Astrocyte (in vitro differentiated cells and primary cell): ENCODE measurements around the gene CLCN3. TPM values are rescaled to one million over a fixed set of nuclear protein-coding genes. Genes with fewer than 3 reads are reported as not detected.

ENCODE experiments used
- DNase-seq: peaks from one replicate; pipeline ENCODE4 v3.0.0-alpha.2; 2010; ENCODE audit warnings: low read depth
- FAIRE-seq: peaks from 2 replicates; lab custom pipeline; 2011; peaks lifted over from hg19 to GRCh38; lab: Jason Lieb, UNC
- H2AFZ ChIP-seq: 2 replicates; pipeline ENCODE4 v1.6.0; 2012; ENCODE audit warnings: low read depth, low read length, inconsistent platforms
- H3K27ac ChIP-seq: 2 replicates; pipeline ENCODE4 v1.5.1; 2011; ENCODE audit warnings: low read depth, low read length, inconsistent platforms
- H3K27me3 ChIP-seq: 2 replicates; pipeline ENCODE4 v1.6.0; 2011; ENCODE audit warnings: low read length, inconsistent platforms; ENCODE audit not compliant: insufficient read depth
- H3K36me3 ChIP-seq: 2 replicates; pipeline ENCODE4 v1.5.1; 2011; ENCODE audit warnings: low read length, inconsistent platforms; ENCODE audit not compliant: insufficient read depth
- H3K4me1 ChIP-seq: 2 replicates; pipeline ENCODE4 v1.5.1; 2011; ENCODE audit warnings: low read length, inconsistent platforms; ENCODE audit not compliant: insufficient read depth
- H3K4me2 ChIP-seq: 2 replicates; pipeline ENCODE4 v1.6.0; 2012; ENCODE audit warnings: low read length, inconsistent platforms
- H3K4me3 ChIP-seq: 2 replicates; pipeline ENCODE4 v1.5.1; 2011; ENCODE audit warnings: low read depth, mild to moderate bottlenecking, low read length, inconsistent platforms; ENCODE audit not compliant: insufficient read depth
- H3K79me2 ChIP-seq: 2 replicates; pipeline ENCODE4 v1.6.0; 2012; ENCODE audit warnings: mild to moderate bottlenecking, low read length, inconsistent platforms; ENCODE audit not compliant: insufficient read depth
- H3K9ac ChIP-seq: 2 replicates; pipeline ENCODE4 v1.6.0; 2012; ENCODE audit warnings: mild to moderate bottlenecking, low read length, inconsistent platforms
- H3K9me3 ChIP-seq: 2 replicates; pipeline ENCODE4 v1.5.1; 2012; ENCODE audit warnings: low read depth, mild to moderate bottlenecking, low read length, inconsistent platforms; ENCODE audit not compliant: insufficient read depth
- H4K20me1 ChIP-seq: 2 replicates; pipeline ENCODE4 v1.6.0; 2012; ENCODE audit warnings: low read length, inconsistent platforms; ENCODE audit not compliant: insufficient read depth
- H3K27ac Mint-ChIP-seq: one replicate; pipeline ENCODE4 v1.8.0; 2021; ENCODE audit warnings: mild to moderate bottlenecking, mixed read lengths; ENCODE audit not compliant: unreplicated experiment
- H3K27me3 Mint-ChIP-seq: one replicate; pipeline ENCODE4 v1.8.0; 2021; ENCODE audit warnings: low read depth, mixed read lengths; ENCODE audit not compliant: unreplicated experiment
- H3K36me3 Mint-ChIP-seq: one replicate; pipeline ENCODE4 v1.8.0; 2021; ENCODE audit warnings: low read depth, mixed read lengths; ENCODE audit not compliant: unreplicated experiment
- H3K4me1 Mint-ChIP-seq: one replicate; pipeline ENCODE4 v1.8.0; 2021; ENCODE audit warnings: low read depth, mixed read lengths; ENCODE audit not compliant: unreplicated experiment
- H3K4me3 Mint-ChIP-seq: one replicate; pipeline ENCODE4 v1.8.0; 2021; ENCODE audit warnings: mild to moderate bottlenecking, moderate library complexity, mixed read lengths; ENCODE audit not compliant: unreplicated experiment
- H3K9me3 Mint-ChIP-seq: one replicate; pipeline ENCODE4 v1.8.0; 2021; ENCODE audit warnings: mild to moderate bottlenecking, mixed read lengths; ENCODE audit not compliant: unreplicated experiment
- CTCF ChIP-seq: IDR thresholded peaks from 2 replicates; pipeline ENCODE4 v1.5.1; 2011; ENCODE audit warnings: low read depth, mild to moderate bottlenecking, inconsistent platforms, low read length, moderate library complexity; ENCODE audit not compliant: insufficient read depth
- EZH2 ChIP-seq: IDR thresholded peaks from 2 replicates; pipeline ENCODE4 v1.6.1; 2012; ENCODE audit warnings: mild to moderate bottlenecking, low read length, inconsistent platforms; ENCODE audit not compliant: insufficient read depth
- total RNA-seq: library from RNA; stranded (reverse); gene quantifications from 2 replicates; pipeline ENCODE4 v1.2.1, GENCODE V29; 2021

The CLCN3 gene
- total RNA-seq, 1 donor from 2014 or later = 51.1 TPM

GRCh38 chr4:169634975-169635374, 14.6 kb downstream of the CLCN3 start:
- Mint-ChIP-seq H3K27ac (no peak overlapping the region), H3K27me3 (no peaks in the 10 kb centered on the region), H3K36me3 (peaks cover 4% of the 10 kb centered on the region), H3K4me3 (no peak overlapping the region), H3K4me1 (peaks cover 4% of the 10 kb centered on the region), H3K9me3 (no peaks in the 10 kb centered on the region)
- no peak for TF ChIP-seq EZH2
- no peak for TF ChIP-seq CTCF
- FAIRE-seq = no peak
- no peaks in the 10 kb centered on the region for H3K36me3 ChIP-seq
- no peak for DNase-seq
- H3K4me3 ChIP-seq = no peak overlapping the region
- no peak overlapping the region for H3K4me2 ChIP-seq
- no peak overlapping the region for H3K27ac ChIP-seq
- no peaks in the 10 kb centered on the region for H3K4me1 ChIP-seq
- no peak overlapping the region for H2AFZ ChIP-seq
- H4K20me1 ChIP-seq = peaks cover 4% of the 10 kb centered on the region
- H3K9me3 ChIP-seq = no peaks in the 10 kb centered on the region
- no peak overlapping the region for H3K9ac ChIP-seq
- no peaks in the 10 kb centered on the region for H3K27me3 ChIP-seq
- H3K79me2 ChIP-seq = peaks cover 7% of the 10 kb centered on the region

- no peak overlapping the region for H3K4me3 Mint-ChIP-seq
- no peak for TF ChIP-seq EZH2
- no peak for TF ChIP-seq CTCF
- peak; percentile 63 for DNase-seq
- H3K27ac ChIP-seq = no peak overlapping the region
- H3K27me3 ChIP-seq = no peaks in the 10 kb centered on the region
- no peaks in the 10 kb centered on the region for H3K4me1 ChIP-seq
- H3K9ac ChIP-seq = no peak overlapping the region
- no peaks in the 10 kb centered on the region for H3K27me3 Mint-ChIP-seq
- no peaks in the 10 kb centered on the region for H4K20me1 ChIP-seq
- no peak overlapping the region for H3K4me2 ChIP-seq
- H2AFZ ChIP-seq = no peak overlapping the region
- H3K4me1 Mint-ChIP-seq = peaks cover 3% of the 10 kb centered on the region
- no peaks in the 10 kb centered on the region for H3K9me3 Mint-ChIP-seq
- peaks cover 5% of the 10 kb centered on the region for H3K36me3 Mint-ChIP-seq
- no peak overlapping the region for H3K27ac Mint-ChIP-seq
- no peak for FAIRE-seq
- no peaks in the 10 kb centered on the region for H3K79me2 ChIP-seq
- H3K4me3 ChIP-seq = no peak overlapping the region
- H3K9me3 ChIP-seq = no peaks in the 10 kb centered on the region
- no peaks in the 10 kb centered on the region for H3K36me3 ChIP-seq
These were observed 20.0 kb downstream of the CLCN3 start for GRCh38 chr4:169640261-169640870.

GRCh38 chr4:169644802-169645201, 24.4 kb downstream of the CLCN3 start:
- Histone ChIP-seq H3K27me3 (no peaks in the 10 kb centered on the region), H3K27ac (no peak overlapping the region), H3K9ac (no peak overlapping the region), H3K4me2 (no peak overlapping the region), H3K4me1 (no peaks in the 10 kb centered on the region), H3K9me3 (no peaks in the 10 kb centered on the region), H3K36me3 (no peaks in the 10 kb centered on the region), H2AFZ (no peak overlapping the region), H3K4me3 (no peak overlapping the region), H3K79me2 (peaks cover 2% of the 10 kb centered on the region), H4K20me1 (no peaks in the 10 kb centered on the region)
- Mint-ChIP-seq H3K9me3 (no peaks in the 10 kb centered on the region), H3K4me3 (no peak overlapping the region), H3K27me3 (no peaks in the 10 kb centered on the region), H3K4me1 (peaks cover 3% of the 10 kb centered on the region), H3K27ac (no peak overlapping the region), H3K36me3 (peaks cover 2% of the 10 kb centered on the region)
- DNase-seq (no peak), FAIRE-seq (no peak)
- TF ChIP-seq EZH2 = no peak
- no peak for TF ChIP-seq CTCF
